VCaP (cell line): ENCODE results near the gene TRIAP1.
A peak's percentile ranks its signal among the peaks of the same experiment; 100 is the strongest.

Experiments used
- H3K27ac ChIP-seq: fragments of 450-650 bp; 2 replicates; pipeline ENCODE4 v1.5.1; 2017
- TF ChIP-seq, protein P1 (sequence below): fragments of 450-650 bp; conservative IDR thresholded peaks from 2 replicates; pipeline ENCODE4 v1.5.1; 2017; ENCODE audit warnings: mild to moderate bottlenecking, moderate library complexity

Gene TRIAP1

DNA sequence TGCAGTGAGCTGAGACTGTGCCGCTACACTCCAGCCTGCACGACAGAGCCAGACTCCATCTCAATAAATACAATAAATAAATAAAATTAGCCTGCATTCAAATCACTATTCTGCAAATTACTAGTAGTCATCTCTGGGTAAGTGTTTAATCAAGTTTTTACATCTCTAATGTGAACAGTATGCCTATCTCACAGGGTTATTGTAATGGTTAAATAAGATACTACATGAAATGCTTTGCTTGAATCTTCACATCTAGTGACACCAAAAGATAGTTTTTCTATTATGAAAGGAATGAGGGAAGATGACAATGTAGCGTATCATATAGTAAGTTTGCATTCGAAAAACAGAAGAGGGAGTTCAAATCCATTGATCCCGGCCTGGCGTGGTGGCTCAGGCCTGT, 21.3 kb upstream of the TRIAP1 start:
- H3K27ac ChIP-seq = no peak overlapping the region; the same call in 1 of the 2 replicates
- TF ChIP-seq, protein P1, sequence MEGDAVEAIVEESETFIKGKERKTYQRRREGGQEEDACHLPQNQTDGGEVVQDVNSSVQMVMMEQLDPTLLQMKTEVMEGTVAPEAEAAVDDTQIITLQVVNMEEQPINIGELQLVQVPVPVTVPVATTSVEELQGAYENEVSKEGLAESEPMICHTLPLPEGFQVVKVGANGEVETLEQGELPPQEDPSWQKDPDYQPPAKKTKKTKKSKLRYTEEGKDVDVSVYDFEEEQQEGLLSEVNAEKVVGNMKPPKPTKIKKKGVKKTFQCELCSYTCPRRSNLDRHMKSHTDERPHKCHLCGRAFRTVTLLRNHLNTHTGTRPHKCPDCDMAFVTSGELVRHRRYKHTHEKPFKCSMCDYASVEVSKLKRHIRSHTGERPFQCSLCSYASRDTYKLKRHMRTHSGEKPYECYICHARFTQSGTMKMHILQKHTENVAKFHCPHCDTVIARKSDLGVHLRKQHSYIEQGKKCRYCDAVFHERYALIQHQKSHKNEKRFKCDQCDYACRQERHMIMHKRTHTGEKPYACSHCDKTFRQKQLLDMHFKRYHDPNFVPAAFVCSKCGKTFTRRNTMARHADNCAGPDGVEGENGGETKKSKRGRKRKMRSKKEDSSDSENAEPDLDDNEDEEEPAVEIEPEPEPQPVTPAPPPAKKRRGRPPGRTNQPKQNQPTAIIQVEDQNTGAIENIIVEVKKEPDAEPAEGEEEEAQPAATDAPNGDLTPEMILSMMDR = no peak

DNA sequence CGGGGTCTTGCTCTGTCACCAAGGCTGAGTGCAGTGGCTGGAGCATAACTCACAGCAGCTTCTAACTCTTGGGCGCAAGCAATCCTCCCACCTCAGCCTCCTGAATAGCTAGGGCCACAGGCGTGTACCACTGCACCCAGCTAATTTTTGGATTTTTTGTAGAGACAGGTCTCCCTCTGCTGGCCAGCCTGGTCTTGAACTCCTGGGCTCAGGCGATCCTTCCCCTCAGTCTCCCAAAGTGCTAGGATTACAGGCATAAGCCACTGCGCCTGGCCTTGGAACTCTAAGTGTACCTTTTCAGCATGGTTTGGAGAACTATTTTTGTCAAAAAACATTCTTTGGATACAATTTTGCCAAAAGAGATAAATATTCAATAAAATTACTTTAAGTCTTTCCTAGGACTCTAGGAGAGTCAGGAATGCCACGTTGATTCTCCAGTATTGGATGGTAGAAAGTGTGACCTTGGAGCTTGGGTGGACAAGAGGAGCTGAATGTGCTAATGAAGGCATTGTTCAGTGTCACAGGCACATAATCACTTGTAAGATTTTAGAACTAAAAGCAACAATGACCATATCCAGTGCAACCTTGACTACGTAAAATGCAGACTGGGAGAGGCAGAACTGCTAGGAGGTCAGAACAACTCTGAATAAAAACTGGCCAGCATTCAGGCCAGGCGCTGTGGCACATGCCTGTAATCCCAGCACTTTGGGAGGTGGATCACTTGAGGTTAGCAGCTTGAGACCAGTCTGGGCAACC, 20.6 kb upstream of the TRIAP1 start:
- peak overlapping the region; percentile 27 for H3K27ac ChIP-seq
- TF ChIP-seq, protein P1 = peak; percentile 79

DNA sequence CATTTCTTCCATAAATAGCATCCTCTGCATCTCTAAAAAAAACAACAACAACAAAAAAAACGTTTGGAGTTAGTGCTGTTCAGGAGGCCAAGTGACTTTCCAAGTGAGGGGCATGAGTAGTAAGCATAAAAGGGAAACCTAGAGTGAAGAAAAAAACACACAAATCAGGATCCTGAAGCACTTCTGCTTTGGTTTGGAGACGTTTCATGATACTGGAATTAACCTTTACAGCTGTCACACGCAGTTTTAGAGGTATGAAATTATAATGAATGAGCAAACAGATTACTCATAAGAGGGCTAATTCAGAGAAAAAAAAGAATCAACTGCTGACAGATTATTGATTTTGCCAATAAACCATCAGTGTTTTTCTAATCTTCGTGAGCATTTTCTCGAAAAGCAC, 19.6 kb upstream of the TRIAP1 start:
- H3K27ac ChIP-seq = no peak overlapping the region; the same call in 1 of the 2 replicates
- TF ChIP-seq, protein P1 = no peak

DNA sequence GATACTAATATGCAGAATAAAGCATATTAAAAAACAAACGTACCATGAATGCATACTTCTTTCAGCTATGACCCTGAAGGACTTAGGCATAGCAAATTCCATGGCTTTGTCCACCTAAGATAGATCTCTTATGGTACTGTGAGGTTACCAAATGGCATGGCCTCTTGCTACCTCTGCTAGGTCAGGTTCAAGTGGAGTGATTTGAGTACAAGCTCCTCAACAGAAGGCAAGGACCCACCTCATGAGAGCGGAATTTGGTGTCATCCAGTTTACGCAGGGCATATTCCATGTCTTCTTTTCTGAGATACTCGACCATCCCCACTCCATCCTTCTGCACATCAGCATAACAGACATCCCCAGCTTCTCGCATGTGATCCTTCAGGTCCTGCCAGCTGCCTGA, 17.5 kb upstream of the TRIAP1 start:
- TF ChIP-seq, protein P1 = no peak

DNA sequence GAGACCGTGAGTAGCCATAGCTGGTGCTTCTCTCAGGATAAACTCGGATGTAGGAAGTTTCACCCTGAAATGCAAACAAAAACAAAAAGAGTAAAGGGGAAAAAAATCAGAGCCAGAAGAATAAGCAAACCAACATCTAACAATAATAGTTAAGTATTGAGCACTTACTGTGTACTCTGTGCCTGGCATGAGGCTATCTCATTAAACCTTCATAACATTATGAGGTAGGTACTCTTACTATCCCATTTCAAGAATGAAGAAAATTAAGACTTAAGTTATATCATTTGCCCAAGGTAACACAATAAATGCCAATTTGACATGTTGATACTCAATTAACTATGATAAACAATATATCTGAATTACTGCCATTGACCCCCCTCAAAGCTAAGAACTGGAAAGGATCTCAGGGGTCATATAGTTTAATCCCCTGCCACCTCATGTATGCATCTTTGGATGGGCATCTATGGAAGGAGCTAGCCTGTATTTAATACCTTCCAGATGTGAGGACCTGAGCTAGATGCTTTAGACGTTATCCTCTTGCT, 16.0 kb upstream of the TRIAP1 start:
- TF ChIP-seq, protein P1 = no peak
- no peak overlapping the region for H3K27ac ChIP-seq

More for the DNA sequence above, 17.5 kb upstream of the TRIAP1 start:
- H3K27ac ChIP-seq = no peak overlapping the region

DNA sequence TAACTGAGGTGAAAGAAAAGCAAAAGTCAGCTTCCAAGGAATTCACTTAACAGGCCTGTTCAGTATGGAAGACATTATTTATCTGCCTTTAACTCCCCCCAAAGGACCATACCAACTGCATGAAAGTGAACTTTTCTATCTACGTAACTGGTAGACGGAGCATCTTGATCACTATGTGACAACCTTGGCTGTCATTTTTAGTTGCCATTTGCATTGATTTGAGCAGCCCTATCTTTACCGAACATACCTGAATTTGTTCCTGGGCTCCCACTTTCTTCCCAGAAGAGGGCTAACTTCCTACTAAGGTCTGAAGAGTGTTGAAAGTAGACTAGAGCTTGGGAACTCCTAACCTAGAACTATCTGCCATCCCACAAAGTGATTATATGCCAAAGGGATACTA, 14.0 kb upstream of the TRIAP1 start:
- TF ChIP-seq, protein P1 = no peak
- H3K27ac ChIP-seq = no peak overlapping the region

GRCh38 chr12:120457133-120457532, 10.9 kb upstream of the TRIAP1 start:
- H3K27ac ChIP-seq = no peak overlapping the region
- TF ChIP-seq, protein P1 = peak; percentile 49
